Epidermal melanocyte (primary cell): ENCODE results near the gene TMEM106A.
"Not testable (repeated sequence)": the region's sequence is repeated elsewhere in the genome, so short reads cannot be mapped to it uniquely, and the experiment has no call there.

Source experiments
- DNase-seq: peaks from one replicate; pipeline ENCODE4 v3.0.0; 2011; ENCODE audit warnings: low spot score; ENCODE audit not compliant: insufficient read length

The TMEM106A gene

DNA sequence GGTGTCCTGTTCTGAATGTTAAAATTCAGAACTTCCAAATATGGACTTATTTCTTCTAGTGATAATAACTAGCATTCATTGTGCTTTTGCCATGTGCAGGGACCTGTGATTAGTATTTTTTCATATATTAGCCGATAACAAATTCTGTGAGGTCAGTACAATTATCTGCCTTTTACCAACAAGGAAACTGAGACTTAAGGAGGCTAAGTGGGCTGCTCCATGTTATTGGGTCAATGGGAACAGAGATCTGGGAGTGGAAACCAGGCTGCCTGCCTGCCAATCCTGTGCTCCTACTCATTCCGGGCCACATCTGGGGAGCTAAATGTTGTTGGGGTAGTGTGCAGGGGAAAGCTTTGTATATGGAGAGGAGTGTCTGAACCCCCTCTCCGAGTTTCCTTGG, 3.7 kb downstream of the TMEM106A start:
- DNase-seq = no peak

DNA sequence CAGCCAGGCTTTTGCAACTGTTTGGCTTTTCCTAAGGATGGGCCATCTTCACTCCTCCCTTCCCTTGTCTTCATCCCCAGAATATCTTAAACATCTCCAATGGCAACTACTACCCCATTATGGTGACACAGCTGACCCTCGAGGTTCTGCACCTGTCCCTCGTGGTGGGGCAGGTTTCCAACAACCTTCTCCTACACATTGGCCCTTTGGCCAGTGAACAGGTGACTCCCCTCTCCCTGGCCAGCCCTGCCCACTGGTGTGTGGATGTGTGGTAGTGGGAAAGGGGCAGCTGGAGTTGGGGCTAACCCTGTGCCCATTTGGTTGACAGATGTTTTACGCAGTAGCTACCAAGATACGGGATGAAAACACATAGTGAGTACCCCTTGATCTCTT, 4.7 kb downstream of the TMEM106A start:
- no peak for DNase-seq

DNA sequence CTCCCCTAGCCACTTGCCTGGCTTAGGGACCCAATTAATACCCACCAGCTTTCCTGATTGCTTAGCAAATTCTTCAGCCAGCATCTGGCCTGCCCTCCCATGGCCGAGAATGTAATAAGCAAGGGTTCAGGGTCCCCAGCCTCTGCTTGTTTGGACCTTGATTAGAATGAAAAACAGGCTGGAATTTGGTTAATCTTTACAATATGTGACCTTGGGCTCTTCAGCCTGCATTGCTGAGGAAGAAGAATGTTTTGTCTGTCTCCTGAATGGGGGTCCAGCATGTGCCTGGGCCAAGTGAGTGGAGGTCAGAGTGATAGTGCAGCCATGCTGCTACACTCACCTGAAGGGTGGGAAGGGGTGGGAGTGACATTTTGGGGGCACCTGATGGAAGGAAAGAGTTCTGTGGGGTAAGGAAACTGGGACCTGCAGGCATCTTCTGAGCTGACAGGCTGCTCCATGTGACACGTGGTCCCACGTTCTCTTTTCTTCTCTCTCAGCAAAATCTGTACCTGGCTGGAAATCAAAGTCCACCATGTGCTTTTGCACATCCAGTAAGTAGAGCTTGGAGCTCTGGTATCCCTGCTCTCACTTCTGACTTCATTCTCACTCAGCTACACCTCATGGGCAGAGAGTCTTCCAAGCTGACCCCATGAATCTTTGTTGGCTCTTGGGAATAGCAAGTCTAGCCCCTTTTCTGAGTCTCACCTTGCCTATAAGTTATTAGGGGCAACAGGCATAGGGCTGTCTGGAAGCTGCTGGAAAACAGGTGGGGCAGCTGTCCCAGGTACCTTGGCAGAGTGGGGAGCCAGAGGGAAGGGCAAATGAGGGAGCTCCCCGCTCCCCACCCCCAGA, 5.3 kb downstream of the TMEM106A start:
- no peak for DNase-seq

DNA sequence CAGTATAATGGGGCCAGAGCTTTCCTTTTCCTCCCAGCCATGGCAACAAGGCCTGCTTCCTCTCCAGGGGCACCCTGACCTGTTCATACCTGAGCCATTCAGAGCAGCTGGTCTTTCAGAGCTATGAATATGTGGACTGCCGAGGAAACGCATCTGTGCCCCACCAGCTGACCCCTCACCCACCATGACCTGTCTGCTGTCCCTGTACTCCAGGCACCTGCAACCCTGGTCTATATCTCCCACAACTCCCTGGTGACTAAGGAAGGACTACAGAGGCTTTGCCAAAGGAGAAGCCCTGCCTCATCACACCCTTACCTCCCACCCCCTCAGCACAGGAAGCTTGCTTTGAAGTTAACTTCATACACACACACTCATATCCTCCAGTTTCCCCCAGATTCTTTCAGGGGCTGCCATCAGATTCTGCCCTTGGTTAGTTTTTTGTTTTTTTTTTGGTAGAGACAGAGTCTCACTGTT, 6.0 kb downstream of the TMEM106A start:
- DNase-seq = no peak

DNA sequence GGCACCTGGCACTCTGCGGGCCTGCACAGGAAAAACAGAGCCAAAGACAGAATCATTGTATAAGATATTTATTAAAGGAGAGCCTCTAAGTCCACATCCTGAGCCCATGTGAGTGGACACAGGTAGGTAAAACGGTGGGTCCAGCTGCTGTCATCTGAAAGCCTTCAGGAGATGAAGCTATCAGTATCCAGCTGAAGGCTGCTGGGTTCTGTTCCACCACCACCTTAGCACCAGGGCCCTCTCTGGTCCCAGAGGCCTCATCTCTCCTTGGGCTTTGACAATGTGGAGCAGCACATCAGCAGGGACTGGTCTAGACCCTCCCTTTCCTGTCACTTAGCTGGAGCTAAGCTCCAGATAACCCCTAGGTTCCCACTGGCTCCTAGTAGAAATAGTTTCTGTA, 7.3 kb downstream of the TMEM106A start:
- DNase-seq = no peak

DNA sequence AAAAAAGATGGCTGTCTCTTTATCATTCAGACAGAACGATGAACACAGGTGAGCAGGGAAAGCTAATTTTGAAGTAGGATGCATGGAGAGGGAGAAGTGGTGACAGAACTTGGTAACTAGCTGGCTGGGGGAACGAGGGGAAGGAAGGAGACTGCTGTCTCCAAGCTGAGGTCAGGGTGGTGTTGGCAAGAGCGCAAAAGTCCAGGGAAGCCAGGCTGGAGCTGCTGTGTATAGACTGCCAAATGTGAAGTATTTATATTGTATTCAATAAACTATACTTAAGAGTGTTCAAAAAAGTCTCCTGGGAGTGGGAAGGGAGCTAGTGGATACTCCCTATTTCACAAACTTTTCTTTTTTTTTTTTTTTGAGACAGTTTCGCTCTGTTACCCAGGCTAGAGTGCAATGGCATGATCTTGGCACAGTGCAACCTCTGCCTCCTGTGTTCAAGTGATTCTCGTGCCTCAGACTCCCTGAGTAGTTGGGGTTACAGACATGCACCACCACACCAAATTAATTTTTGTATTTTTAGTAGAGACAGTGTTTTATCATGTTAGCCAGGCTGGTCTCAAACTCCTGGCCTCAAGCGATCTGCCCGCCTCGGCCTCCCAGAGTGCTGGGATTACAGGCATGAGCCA, 8.2 kb downstream of the TMEM106A start:
- no peak for DNase-seq

DNA sequence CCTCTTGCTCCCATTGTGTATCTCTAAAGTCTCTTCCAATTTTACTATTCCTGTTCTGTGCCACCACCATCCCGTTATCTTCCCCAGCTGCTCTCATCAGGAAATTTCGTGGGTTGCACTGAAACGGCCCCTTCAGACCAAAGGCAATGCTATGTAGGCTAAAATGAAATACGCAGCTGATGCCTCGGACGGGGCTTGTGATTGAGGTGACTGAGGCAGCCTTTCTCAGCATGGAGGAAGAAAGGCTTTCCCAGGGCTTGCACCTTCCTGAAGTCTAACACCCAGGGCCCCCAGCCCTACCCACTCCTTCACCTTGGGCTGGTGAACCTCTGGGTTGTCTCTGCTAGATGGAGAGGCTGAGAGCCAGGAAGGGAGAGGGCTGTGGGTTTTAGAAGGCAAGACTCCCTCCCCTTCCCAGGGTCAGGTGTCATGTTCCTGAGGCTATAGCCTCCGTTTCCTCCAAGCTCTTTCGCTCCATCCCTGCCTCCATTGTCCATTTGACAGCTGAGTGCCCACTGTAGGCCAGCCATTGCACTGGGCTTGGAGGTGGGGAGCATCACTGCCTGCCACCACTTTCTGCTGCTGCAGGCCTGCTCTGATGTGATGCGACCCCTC, 8.9 kb downstream of the TMEM106A start:
- no peak for DNase-seq

DNA sequence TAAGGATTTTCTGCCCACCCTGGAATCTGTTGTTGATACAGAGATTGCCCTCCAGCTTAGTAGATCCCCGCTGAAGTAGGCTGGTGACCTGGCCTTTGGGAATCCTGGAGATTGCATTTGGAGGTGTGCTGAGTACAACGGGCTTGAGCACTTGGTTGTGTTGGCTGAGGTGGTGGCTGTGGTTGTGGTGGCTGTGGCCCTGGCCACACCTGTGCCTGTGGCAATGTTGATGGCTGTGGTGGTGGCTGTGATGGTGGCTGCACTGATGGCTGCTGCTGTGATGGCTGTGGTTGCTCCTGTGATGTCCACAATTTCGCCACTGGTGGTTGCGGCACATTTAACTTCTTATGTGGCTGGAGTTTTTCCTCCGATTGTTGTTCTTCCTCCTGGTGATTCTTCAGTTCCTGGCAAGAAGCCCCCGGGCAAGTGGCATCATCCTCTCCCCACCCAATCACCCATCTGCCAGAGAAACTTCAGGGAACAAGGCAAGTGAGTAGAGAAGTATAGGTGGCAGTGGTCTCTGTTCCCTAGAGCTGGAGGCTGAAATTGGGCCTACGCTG, 12.6 kb downstream of the TMEM106A start:
- DNase-seq = no peak

DNA sequence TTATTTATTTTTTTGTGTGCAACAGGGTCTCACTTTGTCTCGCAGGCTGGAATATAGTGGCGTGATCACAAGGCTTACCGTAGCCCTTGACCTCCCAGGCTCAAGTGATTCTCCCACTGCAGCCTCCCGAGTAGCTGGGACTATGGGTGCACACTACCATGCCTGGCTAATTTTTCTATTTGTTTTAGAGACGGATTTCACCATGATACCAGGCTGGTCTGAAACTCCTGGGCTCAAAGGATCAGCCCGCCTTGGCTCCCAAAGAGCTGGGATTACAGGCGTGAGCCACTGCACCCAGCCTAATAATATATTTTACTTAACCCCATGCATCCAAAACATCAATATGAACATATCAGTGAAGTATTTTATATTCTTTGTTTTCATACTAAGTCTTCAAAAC, 14.7 kb downstream of the TMEM106A start:
- DNase-seq = no peak

DNA sequence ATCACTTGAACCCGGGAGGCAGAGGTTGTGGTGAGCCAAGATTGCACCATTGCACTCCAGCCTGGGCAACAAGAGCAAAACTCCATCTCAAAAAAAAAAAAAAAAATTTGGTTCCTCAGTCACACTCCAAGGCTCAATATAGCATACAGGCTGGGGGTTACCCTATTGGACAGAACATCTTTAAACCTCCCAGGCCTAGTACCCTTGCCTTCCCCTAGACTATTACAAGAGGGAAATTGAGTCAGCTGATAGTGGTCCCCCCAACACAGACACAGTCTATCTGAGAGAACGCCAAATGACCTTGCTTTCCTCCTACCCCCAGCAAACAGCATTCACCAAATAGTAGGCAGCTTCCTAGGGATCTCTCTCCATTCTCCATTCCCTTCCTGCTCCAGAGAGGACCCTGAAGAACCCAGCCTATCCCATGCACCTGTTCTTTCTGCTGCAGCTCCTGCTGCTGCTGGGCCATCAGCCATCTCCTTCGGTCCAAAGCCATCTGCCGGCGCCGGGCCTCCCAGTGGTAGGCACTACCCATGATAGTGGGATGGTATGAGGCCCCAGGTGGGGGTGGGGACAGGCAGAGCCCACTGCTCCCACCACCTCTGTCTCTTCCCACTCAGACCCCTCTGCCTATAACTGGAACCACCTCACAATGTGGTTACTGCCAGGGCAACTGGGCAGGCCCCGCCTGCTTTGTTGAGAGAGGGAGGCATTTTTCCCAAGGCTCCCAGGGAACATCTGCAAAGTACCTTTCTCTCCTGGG, 16.5 kb downstream of the TMEM106A start, which contains the start of gene CCDC200:
TSS of gene CCDC200 (minus strand) at position 604 of the 763 bp plus-strand sequence. CDS start at position 535, 69 bp downstream.
- not testable (repeated sequence) for DNase-seq

DNA sequence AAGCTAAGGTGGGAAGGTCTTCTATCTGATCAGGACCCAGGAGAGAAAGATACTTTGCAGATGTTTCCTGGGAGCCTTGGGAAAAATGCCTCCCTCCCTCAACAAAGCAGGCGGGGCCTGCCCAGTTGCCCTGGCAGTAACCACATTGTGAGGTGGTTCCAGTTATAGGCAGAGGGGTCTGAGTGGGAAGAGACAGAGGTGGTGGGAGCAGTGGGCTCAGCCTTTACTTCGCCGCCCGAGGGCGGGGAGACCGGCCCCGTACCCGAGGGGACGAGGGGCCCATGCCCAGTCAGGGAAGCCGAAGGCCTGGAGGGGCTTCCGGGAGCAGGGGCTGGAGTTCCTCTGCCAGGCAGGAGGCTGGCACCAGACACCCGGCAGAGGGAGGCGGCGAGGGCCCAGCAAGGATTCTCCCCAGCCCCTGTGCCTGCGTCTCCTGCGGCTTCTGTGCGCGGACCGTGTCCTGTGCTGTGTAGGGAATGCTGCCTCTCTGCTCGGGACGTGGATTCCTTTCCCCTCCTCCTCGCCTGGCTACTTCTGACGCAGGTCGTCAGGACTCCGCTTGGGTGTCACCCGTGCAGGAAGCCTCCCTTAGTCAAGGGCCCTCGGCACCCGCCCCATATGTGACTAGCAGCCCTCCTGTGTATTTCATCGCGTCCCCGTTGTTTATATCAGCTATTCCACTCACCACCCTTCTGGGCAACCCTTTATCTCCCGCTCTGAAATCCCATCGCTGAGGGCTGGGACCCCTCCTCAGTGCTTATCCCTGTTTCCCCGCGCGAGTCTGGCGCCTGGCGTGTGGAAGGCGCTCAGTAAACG, 19.7 kb downstream of the TMEM106A start:
- not testable (repeated sequence) for DNase-seq

DNA sequence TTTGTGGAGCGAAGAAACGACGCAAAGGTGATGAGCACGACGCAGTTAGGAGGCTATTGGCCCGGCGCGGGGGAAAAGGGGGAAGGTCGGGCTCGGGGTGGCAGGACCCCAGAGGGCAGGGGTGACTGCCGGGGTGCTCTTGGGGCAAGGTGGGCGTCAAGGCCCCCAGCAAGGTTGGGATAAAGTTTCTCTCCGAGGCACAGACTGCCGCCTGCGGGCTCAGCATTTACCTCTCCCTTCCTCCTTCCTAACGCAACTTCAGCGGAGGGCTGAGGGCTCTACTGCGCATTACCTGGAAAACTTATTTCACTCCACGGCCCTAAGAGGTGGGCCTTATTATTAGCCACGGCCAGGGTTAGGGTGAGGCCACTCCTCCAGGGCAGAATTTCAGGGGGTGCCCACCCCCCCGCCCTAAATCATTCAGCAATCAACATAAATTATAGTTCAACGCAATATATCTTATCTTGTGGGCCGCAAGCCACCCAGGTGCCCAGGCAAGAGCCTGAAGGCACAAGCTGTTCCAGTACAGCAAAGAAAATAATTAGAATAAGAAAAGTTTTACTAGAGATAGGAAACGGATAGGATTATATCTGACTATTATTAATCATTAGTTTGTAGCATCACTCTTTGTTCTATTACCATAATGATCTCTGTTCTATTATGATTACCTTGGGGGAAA, 20.5 kb downstream of the TMEM106A start:
- not testable (repeated sequence) for DNase-seq

DNA sequence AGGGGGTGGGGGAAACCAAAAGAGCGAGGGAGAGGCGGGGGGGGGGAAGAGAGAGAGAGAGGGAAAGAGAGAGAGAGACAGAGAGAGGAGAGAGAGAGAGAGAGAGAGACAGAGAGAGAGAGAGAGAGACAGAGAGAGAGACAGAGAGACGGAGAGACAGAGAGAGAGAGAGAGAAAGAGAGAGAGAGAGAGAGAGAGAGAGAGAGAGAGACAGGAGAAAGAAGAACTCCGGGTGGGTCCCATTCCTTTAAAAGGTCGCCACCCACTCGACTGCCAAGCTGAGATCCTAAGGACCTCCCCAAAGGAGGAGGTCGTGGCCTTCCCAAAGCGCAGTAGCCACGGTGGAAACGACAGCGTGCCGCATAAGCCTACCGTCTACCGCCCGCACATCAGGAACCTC, 21.6 kb downstream of the TMEM106A start:
- DNase-seq = not testable (repeated sequence)

DNA sequence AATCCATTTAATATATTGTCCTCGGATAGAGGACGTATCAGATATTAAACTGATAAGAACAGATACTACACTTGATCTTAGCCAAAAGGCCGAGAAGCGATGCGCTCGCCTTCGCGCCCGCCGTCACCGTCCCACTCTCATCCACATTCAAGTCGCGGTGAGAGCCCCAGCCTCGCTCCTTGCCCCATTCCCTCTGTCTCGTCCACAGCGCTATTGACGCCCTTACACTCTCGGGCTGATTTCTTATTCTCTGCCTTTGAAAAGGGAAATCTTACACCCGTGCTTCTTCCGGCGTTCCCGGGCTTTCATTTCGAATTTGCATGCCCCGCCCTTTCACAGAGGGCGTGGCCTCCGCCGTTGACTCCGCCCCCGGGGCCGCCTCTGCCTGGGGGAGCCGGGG, 22.2 kb downstream of the TMEM106A start, which contains the start of gene RNU2-1:
TSS of gene RNU2-1 (minus strand) at position 101 of the 400 bp plus-strand sequence.
- DNase-seq = not testable (repeated sequence)

DNA sequence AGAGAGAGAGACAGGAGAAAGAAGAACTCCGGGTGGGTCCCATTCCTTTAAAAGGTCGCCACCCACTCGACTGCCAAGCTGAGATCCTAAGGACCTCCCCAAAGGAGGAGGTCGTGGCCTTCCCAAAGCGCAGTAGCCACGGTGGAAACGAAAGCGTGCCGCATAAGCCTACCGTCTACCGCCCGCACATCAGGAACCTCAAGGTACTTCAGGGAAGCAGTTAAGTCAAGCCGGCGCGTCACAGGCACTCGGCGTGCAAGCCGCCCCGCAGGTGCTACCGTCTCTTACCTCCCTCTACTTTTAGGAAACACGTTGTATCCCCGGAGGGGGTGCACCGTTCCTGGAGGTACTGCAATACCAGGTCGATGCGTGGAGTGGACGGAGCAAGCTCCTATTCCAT, 27.9 kb downstream of the TMEM106A start:
- DNase-seq = not testable (repeated sequence)

DNA sequence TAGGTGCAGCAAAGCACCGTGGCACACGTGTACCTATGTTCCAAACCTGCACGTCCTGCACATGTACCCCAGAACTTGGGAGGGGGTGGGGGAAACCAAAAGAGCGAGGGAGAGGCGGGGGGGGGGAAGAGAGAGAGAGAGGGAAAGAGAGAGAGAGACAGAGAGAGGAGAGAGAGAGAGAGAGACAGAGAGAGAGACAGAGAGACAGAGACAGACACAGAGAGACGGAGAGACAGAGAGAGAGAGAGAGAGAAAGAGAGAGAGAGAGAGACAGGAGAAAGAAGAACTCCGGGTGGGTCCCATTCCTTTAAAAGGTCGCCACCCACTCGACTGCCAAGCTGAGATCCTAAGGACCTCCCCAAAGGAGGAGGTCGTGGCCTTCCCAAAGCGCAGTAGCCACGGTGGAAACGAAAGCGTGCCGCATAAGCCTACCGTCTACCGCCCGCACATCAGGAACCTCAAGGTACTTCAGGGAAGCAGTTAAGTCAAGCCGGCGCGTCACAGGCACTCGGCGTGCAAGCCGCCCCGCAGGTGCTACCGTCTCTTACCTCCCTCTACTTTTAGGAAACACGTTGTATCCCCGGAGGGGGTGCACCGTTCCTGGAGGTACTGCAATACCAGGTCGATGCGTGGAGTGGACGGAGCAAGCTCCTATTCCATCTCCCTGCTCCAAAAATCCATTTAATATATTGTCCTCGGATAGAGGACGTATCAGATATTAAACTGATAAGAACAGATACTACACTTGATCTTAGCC, 29.1 kb downstream of the TMEM106A start:
- DNase-seq = not testable (repeated sequence)

DNA sequence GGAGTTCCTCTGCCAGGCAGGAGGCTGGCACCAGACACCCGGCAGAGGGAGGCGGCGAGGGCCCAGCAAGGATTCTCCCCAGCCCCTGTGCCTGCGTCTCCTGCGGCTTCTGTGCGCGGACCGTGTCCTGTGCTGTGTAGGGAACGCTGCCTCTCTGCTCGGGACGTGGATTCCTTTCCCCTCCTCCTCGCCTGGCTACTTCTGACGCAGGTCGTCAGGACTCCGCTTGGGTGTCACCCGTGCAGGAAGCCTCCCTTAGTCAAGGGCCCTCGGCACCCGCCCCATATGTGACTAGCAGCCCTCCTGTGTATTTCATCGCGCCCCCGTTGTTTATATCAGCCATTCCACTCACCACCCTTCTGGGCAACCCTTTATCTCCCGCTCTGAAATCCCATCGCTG, 34.8 kb downstream of the TMEM106A start:
- DNase-seq = not testable (repeated sequence)
